Memory B cell (primary cell): ENCODE data around the gene NLRC5.

Experiments
- ATAC-seq: fragments of 150-1000 bp; cut with Tn5 transposase; 2 replicates; pipeline ENCODE4 v1.10.0; 2021; ENCODE audit warnings: low read depth, mild to moderate bottlenecking, moderate library complexity
- DNase-seq, 2 donors: peaks; one replicate each; pipeline ENCODE4 v3.0.0; 2022; ENCODE audit warnings: low spot score in 2 of 2
- H3K27ac Mint-ChIP-seq: one replicate; pipeline ENCODE4 v1.8.0; 2022; ENCODE audit warnings: mild to moderate bottlenecking, moderate library complexity, mixed read lengths
- H3K27me3 Mint-ChIP-seq: one replicate; pipeline ENCODE4 v1.8.0; 2022; ENCODE audit warnings: mixed read lengths
- H3K36me3 Mint-ChIP-seq: one replicate; pipeline ENCODE4 v1.8.0; 2022; ENCODE audit warnings: mild to moderate bottlenecking, mixed read lengths
- H3K4me1 Mint-ChIP-seq: one replicate; pipeline ENCODE4 v1.8.0; 2022; ENCODE audit warnings: mixed read lengths
- H3K4me3 Mint-ChIP-seq: one replicate; pipeline ENCODE4 v1.8.0; 2022; ENCODE audit warnings: mild to moderate bottlenecking, moderate library complexity, mixed read lengths
- H3K9me3 Mint-ChIP-seq: one replicate; pipeline ENCODE4 v1.8.0; 2022; ENCODE audit warnings: mixed read lengths

Gene NLRC5

GRCh38 chr16:57007050-57007449, 17.7 kb downstream of the NLRC5 start:
- no peak for DNase-seq
- Mint-ChIP-seq H3K27me3 (no peaks in the 10 kb centered on the region), H3K9me3 (no peaks in the 10 kb centered on the region), H3K4me1 (peaks cover 53% of the 10 kb centered on the region), H3K27ac (peak overlapping the region; percentile 79), H3K36me3 (peaks cover 12% of the 10 kb centered on the region), H3K4me3 (peak overlapping the region; percentile 14)
- no peak for ATAC-seq

DNA sequence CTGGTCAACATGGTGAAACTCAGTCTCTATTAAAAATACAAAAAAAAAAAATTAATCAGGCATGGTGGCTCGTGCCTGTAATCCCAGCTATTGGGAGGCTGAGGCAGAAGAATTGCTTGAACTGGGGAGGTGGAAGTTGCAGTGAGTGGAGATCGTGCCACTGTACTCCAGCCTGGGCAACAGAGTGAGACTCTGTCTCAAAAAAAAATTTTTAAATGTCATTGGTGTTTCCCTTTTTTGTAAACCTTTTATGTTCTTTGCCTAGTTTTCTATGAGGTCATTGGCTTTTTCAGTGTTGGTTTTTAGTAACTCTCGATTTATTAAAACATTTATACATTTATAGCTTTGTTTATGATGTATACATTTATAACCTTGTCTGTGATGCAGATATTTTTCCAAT, 18.2 kb downstream of the NLRC5 start:
- DNase-seq: no peak
- peaks cover 13% of the 10 kb centered on the region for H3K36me3 Mint-ChIP-seq
- H3K4me3 Mint-ChIP-seq: no peak overlapping the region
- H3K27ac Mint-ChIP-seq: peak overlapping the region; percentile 79
- H3K27me3 Mint-ChIP-seq: no peaks in the 10 kb centered on the region
- H3K9me3 Mint-ChIP-seq: no peaks in the 10 kb centered on the region
- ATAC-seq: peak; percentile 21
- H3K4me1 Mint-ChIP-seq: peaks cover 55% of the 10 kb centered on the region

- peaks cover 14% of the 10 kb centered on the region for H3K36me3 Mint-ChIP-seq
- no peak overlapping the region for H3K4me3 Mint-ChIP-seq
- no peak for ATAC-seq
- H3K27ac Mint-ChIP-seq: peak overlapping the region; percentile 38
- DNase-seq: no peak
- H3K4me1 Mint-ChIP-seq: peaks cover 51% of the 10 kb centered on the region
- no peaks in the 10 kb centered on the region for H3K9me3 Mint-ChIP-seq
- no peaks in the 10 kb centered on the region for H3K27me3 Mint-ChIP-seq
Observed at GRCh38 chr16:57008440-57008839, 19.1 kb downstream of the NLRC5 start.

GRCh38 chr16:57009643-57010170, 20.4 kb downstream of the NLRC5 start:
- DNase-seq (no peak), ATAC-seq (no peak)
- peaks cover 50% of the 10 kb centered on the region for H3K4me1 Mint-ChIP-seq
- no peaks in the 10 kb centered on the region for H3K9me3 Mint-ChIP-seq
- peak overlapping the region; percentile 46 for H3K4me3 Mint-ChIP-seq
- peak overlapping the region; percentile 37 for H3K27ac Mint-ChIP-seq
- H3K36me3 Mint-ChIP-seq: peaks cover 15% of the 10 kb centered on the region
- no peaks in the 10 kb centered on the region for H3K27me3 Mint-ChIP-seq

DNA sequence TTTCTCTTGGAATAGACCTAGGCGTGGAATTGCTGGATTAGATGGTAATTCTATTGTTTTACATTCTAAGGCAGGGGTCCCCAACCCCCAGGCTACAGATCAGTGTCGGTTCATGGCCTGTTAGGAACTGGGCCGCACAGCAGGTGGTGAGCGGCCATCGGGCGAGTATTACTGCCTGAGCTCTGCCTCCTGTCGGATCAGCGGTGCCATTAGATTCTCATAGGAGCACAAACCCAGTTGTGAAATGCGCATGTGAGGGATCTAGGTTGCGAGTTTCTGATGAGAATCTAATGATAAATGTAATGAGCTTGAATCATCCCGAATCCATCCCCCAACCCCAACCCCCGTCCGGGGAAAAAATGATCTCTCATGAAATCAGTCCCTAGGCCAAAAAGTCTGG, 23.0 kb downstream of the NLRC5 start:
- Mint-ChIP-seq H3K4me1 (peaks cover 43% of the 10 kb centered on the region), H3K27ac (peak overlapping the region; percentile 67), H3K9me3 (no peaks in the 10 kb centered on the region), H3K36me3 (peaks cover 30% of the 10 kb centered on the region), H3K27me3 (no peaks in the 10 kb centered on the region), H3K4me3 (peak overlapping the region; percentile 16)
- ATAC-seq (no peak), DNase-seq (no peak)

GRCh38 chr16:57013229-57013628, 23.9 kb downstream of the NLRC5 start:
- Mint-ChIP-seq H3K9me3 (no peaks in the 10 kb centered on the region), H3K27me3 (no peaks in the 10 kb centered on the region), H3K27ac (peak overlapping the region; percentile 91), H3K4me3 (no peak overlapping the region), H3K4me1 (peaks cover 44% of the 10 kb centered on the region), H3K36me3 (peaks cover 38% of the 10 kb centered on the region)
- DNase-seq (no peak), ATAC-seq (no peak)

DNA sequence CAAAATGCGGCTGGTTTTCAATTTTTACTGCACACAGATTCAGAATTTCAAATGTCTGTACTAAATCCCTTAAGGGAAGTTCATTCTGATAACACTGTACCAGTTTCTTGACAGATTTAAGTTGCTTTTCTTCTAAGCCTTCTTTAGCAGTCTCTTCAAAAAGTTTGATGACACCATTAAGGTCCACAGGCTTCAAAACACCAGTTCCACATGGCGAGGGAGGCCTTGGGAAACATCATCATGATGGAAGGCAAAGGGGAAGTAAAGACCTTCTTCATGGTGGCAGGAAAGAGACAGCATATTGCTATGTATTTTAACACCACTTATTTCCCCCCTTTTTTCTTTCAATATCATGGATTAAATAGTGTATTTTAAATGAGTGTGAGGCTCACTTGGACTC, 24.5 kb downstream of the NLRC5 start:
- no peak for ATAC-seq
- Mint-ChIP-seq H3K9me3 (no peaks in the 10 kb centered on the region), H3K36me3 (peaks cover 43% of the 10 kb centered on the region), H3K27ac (peak overlapping the region; percentile 91), H3K4me1 (peaks cover 46% of the 10 kb centered on the region), H3K27me3 (no peaks in the 10 kb centered on the region), H3K4me3 (peak overlapping the region; percentile 34)
- no peak for DNase-seq

DNA sequence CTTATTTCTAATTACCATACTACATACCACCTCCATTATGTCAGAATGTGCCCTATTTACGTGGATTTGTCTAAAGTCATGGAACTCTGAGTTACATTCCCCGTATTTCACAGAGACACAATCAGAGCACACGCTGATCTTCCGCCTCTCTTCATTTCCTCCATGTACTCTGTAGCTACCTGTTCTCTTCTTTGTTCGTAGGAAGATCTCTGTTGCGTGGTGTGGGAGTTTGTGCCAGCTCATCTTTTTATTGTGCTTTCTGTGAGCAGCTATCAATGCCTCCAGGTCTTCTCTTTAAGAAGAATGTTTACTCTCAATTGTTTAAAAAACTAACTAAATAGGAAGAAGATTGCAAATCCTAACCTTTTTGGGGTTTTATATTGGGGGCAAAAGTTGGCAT, 26.9 kb downstream of the NLRC5 start:
- peaks cover 60% of the 10 kb centered on the region for H3K36me3 Mint-ChIP-seq
- no peaks in the 10 kb centered on the region for H3K9me3 Mint-ChIP-seq
- peaks cover 39% of the 10 kb centered on the region for H3K4me1 Mint-ChIP-seq
- H3K4me3 Mint-ChIP-seq: no peak overlapping the region
- ATAC-seq (no peak), DNase-seq (no peak)
- H3K27me3 Mint-ChIP-seq: no peaks in the 10 kb centered on the region
- H3K27ac Mint-ChIP-seq: peak overlapping the region; percentile 82

DNA sequence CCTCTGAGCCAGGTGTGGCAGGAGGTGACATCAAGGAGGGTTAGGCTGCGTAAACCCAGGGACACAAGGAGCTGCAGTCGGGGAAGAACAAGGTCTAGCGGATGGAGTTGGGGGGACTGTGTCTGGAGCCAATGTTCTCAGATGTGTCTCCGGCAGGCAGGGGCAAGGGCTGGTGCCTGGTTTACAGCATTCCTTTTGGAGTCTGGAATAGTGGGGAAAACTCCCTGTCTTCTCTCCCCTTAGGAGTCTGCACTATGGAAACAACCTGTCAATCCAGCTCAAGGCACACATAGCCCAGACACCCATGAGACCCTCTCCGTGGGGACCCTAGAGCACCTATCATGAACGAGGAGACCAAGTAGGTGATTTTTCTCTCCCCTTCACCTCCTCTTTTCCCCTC, 27.5 kb downstream of the NLRC5 start:
- Mint-ChIP-seq H3K27ac (peak overlapping the region; percentile 58), H3K4me3 (no peak overlapping the region), H3K4me1 (peaks cover 36% of the 10 kb centered on the region), H3K36me3 (peaks cover 64% of the 10 kb centered on the region), H3K27me3 (no peaks in the 10 kb centered on the region), H3K9me3 (no peaks in the 10 kb centered on the region)
- DNase-seq (no peak), ATAC-seq (no peak)

DNA sequence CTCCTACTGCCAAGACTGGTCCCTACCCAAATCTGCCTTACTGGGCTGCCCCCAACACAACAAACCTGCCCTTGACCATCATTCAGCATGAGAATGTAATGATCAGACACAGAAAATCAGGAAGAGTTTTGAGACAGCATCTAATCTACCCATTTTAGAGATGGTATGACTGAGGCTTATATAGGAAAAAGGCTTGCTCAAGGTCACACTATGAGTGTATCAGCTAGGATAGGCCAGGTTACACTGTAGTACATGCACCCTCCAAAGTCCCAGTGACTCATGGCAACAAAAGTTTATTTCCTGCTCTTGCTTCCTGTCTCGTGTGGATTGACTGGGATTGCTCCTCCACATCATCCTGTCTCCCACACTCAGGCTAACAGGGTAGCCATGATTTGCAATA, 27.9 kb downstream of the NLRC5 start:
- peak overlapping the region; percentile 58 for H3K27ac Mint-ChIP-seq
- H3K4me3 Mint-ChIP-seq: no peak overlapping the region
- DNase-seq (no peak), ATAC-seq (no peak)
- no peaks in the 10 kb centered on the region for H3K9me3 Mint-ChIP-seq
- peaks cover 32% of the 10 kb centered on the region for H3K4me1 Mint-ChIP-seq
- no peaks in the 10 kb centered on the region for H3K27me3 Mint-ChIP-seq
- H3K36me3 Mint-ChIP-seq: peaks cover 61% of the 10 kb centered on the region

DNA sequence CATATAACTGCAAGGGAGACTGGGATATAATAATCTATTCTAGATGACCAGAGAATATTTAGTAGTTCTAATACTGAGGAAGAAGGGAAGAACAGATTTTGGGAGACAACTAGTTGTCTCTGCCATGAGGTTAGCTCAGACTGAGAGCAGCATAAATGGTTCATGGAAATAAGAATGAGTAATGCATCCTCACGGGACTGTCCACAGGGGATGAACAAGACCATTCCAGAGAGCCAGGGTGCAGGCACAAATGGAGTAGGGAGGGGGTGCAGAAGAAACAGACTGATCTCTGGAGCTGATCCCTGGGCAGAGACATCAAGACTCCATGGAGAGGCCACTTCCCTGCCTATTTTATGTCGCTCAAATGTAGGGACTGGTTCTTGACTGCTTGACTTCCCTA, 30.4 kb downstream of the NLRC5 start:
- DNase-seq (no peak), ATAC-seq (no peak)
- H3K27ac Mint-ChIP-seq: peak overlapping the region; percentile 72
- H3K4me3 Mint-ChIP-seq: no peak overlapping the region
- no peaks in the 10 kb centered on the region for H3K9me3 Mint-ChIP-seq
- no peaks in the 10 kb centered on the region for H3K27me3 Mint-ChIP-seq
- peaks cover 27% of the 10 kb centered on the region for H3K4me1 Mint-ChIP-seq
- H3K36me3 Mint-ChIP-seq: peaks cover 65% of the 10 kb centered on the region

- DNase-seq (no peak), ATAC-seq (no peak)
- Mint-ChIP-seq H3K27me3 (no peaks in the 10 kb centered on the region), H3K27ac (peak overlapping the region; percentile 72), H3K4me1 (peaks cover 25% of the 10 kb centered on the region), H3K36me3 (peaks cover 64% of the 10 kb centered on the region), H3K4me3 (no peak overlapping the region), H3K9me3 (no peaks in the 10 kb centered on the region)
Observed at GRCh38 chr16:57020651-57021050, 31.3 kb downstream of the NLRC5 start.

GRCh38 chr16:57021757-57022156, 32.4 kb downstream of the NLRC5 start:
- no peak for DNase-seq
- Mint-ChIP-seq H3K27ac (peak overlapping the region; percentile 72), H3K9me3 (no peaks in the 10 kb centered on the region), H3K27me3 (no peaks in the 10 kb centered on the region), H3K4me3 (no peak overlapping the region), H3K36me3 (peaks cover 62% of the 10 kb centered on the region), H3K4me1 (peaks cover 26% of the 10 kb centered on the region)
- no peak for ATAC-seq

GRCh38 chr16:57022445-57022844, 33.1 kb downstream of the NLRC5 start:
- Mint-ChIP-seq H3K36me3 (peaks cover 62% of the 10 kb centered on the region), H3K9me3 (no peaks in the 10 kb centered on the region), H3K4me1 (peaks cover 29% of the 10 kb centered on the region), H3K4me3 (no peak overlapping the region), H3K27ac (no peak overlapping the region), H3K27me3 (no peaks in the 10 kb centered on the region)
- ATAC-seq (no peak), DNase-seq (no peak)

- peaks cover 32% of the 10 kb centered on the region for H3K4me1 Mint-ChIP-seq
- no peak overlapping the region for H3K27ac Mint-ChIP-seq
- H3K27me3 Mint-ChIP-seq: no peaks in the 10 kb centered on the region
- no peaks in the 10 kb centered on the region for H3K9me3 Mint-ChIP-seq
- DNase-seq (no peak), ATAC-seq (peak; percentile 57)
- no peak overlapping the region for H3K4me3 Mint-ChIP-seq
- peaks cover 54% of the 10 kb centered on the region for H3K36me3 Mint-ChIP-seq
Observed at GRCh38 chr16:57023541-57024249, 34.3 kb downstream of the NLRC5 start.
